Ovary (tissue), 3 donors: ENCODE results near the gene AP5B1.

Experiments
- EP300 ChIP-seq: sonication (generic); formaldehyde crosslinking; IDR thresholded peaks from one replicate; pipeline ENCODE4 v1.6.1; 2017; ENCODE audit warnings: antibody characterized with exemption
- TF ChIP-seq, protein P1 (sequence below), 3 donors: fragments of 450-650 bp in 2 of 3; fragments of 200-600 bp in 1 of 3; IDR thresholded peaks; one replicate each; pipeline versions ENCODE4 v1.5.1 to v1.8.0; 2016 to 2022; ENCODE audit warnings: antibody characterized with exemption in 3 of 3, mild to moderate bottlenecking in 1 of 3
- donor health status: DM: no; HTN: no; CAD: no.

GRCh38 chr11:65778431-65778900 is 2.3 kb downstream of the AP5B1 start:
- TF ChIP-seq, protein P1, sequence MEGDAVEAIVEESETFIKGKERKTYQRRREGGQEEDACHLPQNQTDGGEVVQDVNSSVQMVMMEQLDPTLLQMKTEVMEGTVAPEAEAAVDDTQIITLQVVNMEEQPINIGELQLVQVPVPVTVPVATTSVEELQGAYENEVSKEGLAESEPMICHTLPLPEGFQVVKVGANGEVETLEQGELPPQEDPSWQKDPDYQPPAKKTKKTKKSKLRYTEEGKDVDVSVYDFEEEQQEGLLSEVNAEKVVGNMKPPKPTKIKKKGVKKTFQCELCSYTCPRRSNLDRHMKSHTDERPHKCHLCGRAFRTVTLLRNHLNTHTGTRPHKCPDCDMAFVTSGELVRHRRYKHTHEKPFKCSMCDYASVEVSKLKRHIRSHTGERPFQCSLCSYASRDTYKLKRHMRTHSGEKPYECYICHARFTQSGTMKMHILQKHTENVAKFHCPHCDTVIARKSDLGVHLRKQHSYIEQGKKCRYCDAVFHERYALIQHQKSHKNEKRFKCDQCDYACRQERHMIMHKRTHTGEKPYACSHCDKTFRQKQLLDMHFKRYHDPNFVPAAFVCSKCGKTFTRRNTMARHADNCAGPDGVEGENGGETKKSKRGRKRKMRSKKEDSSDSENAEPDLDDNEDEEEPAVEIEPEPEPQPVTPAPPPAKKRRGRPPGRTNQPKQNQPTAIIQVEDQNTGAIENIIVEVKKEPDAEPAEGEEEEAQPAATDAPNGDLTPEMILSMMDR (IDR thresholded peaks at IDR 0.05): no peak
- no peak for TF ChIP-seq EP300
